ENCODE data around the gene FGF18. TPM values are rescaled to one million over a fixed set of nuclear protein-coding genes. Genes with fewer than 3 reads are reported as not detected.

Gene FGF18
- total and polyA plus RNA-seq, 2 of the 4 experiments (the other 2 are of a cell fraction), result 0.15 TPM; not detected in 1

- ATAC-seq (ENCODE audit: low read depth) (no peak), DNase-seq (no peak)
- dilution Hi-C loops (cut with HindIII; ENCODE audit: low sequenced_read_pairs, unreplicated experiment), result no loop called here
- no peak overlapping the region for H3K27ac ChIP-seq (ENCODE audit: insufficient read depth, low read length)
- POLR2A ChIA-PET (ENCODE audit: unreplicated experiment), result no interaction called here
- H3K18ac ChIP-seq (ENCODE audit: low read depth, low read length), result no peak overlapping the region
- no peak overlapping the region for H2AK9ac ChIP-seq (replicated peaks; ENCODE audit: low read depth, low read length, poor library complexity)
- CTCF ChIA-PET, result no interaction called here
- no peak overlapping the region for H2BK5ac ChIP-seq (ENCODE audit: low read depth, low read length, poor library complexity, severe bottlenecking)
- no peak overlapping the region; the same call in 2 of the 3 replicates for H2BK15ac ChIP-seq (ENCODE audit: low read depth, low read length)
- H2BK120ac ChIP-seq (ENCODE audit: low read depth, low read length), result no peak overlapping the region
- no peak overlapping the region for H3K4me2 ChIP-seq (ENCODE audit: low read depth, low read length)
- H3K27me3 ChIP-seq (ENCODE audit: control insufficient read depth, insufficient read depth, low read length), result 0 out of 2 replicates have a peak, but pooled peaks cover 2% of the 10 kb centered on the region
- no peaks in the 10 kb centered on the region for H3K36me3 ChIP-seq (ENCODE audit: control insufficient read depth, insufficient read depth, low read length)
- no peak overlapping the region for H3K4me3 ChIP-seq (ENCODE audit: insufficient read depth, low read depth, low read length)
- intact Hi-C loops (cut with micrococcal nuclease), result no loop called here
- H2BK20ac ChIP-seq (ENCODE audit: low read depth, low read length), result no peak overlapping the region
- no peak overlapping the region for H3K4ac ChIP-seq (ENCODE audit: low read depth, low read length)
- no peak for TF ChIP-seq CTCF (conservative IDR thresholded peaks at IDR 0.05; ENCODE audit: low read depth, low read length)
- TF ChIP-seq USF2 (IDR thresholded peaks at IDR 0.05; ENCODE audit: low read depth, low read length), result no peak
- no peak for TF ChIP-seq BHLHE40 (IDR thresholded peaks at IDR 0.05; ENCODE audit: low read depth, low read length)
- TF ChIP-seq MXI1 (IDR thresholded peaks at IDR 0.05; ENCODE audit: borderline replicate concordance, low read depth, low read length), result no peak
- no peak for TF ChIP-seq SMC3 (IDR thresholded peaks at IDR 0.05; ENCODE audit: low read depth, low read length)
- TF ChIP-seq MAFK (IDR thresholded peaks at IDR 0.05; ENCODE audit: low read depth, low read length), result no peak
- no peak for TF ChIP-seq NFE2L2 (IDR thresholded peaks at IDR 0.05; ENCODE audit: low read depth, low read length)
- no peak for TF ChIP-seq RFX5 (IDR thresholded peaks at IDR 0.05; ENCODE audit: low read depth, low read length)
- H3K56ac ChIP-seq (ENCODE audit: extremely low read depth, insufficient read depth, low read length), result no peak overlapping the region
- no peak overlapping the region for H3K9ac ChIP-seq (ENCODE audit: low read depth, low read length)
- H3K4me1 ChIP-seq (ENCODE audit: control insufficient read depth, insufficient read depth, low read length), result peaks cover 14% of the 10 kb centered on the region
- WGBS, 2 experiments (ENCODE audit: extremely low coverage in 2 of 2, insufficient read length in 1 of 2), result 80% methylated on average over 1 of the region's 3 CpGs; no CpG with 5 or more reads in 1 of the 2 experiments
- no peaks in the 10 kb centered on the region for H3K9me3 ChIP-seq (ENCODE audit: control insufficient read depth, insufficient read depth, low read length)
- H4K91ac ChIP-seq (ENCODE audit: insufficient read depth, low read depth, low read length), result no peak overlapping the region
- no peaks in the 10 kb centered on the region for H4K20me1 ChIP-seq (ENCODE audit: insufficient read depth, low read length)
- no peak overlapping the region for H4K5ac ChIP-seq (ENCODE audit: low read depth, low read length)
- no peak overlapping the region for H4K8ac ChIP-seq (ENCODE audit: low read depth in 2 of 2, low read length in 2 of 2)
- no TSS peak for BruUV-seq (replicated peaks)
- no peak overlapping the region for H2AFZ ChIP-seq (replicated peaks; ENCODE audit: low read length, poor library complexity)
- H2AK5ac ChIP-seq (ENCODE audit: low read depth, low read length), result no peak overlapping the region; the same call in 1 of the 2 replicates
- in situ Hi-C loops (cut with MboI; ENCODE audit: low sequenced_read_pairs), result no loop called here
- H3K9me1 ChIP-seq (ENCODE audit: insufficient read depth, low read length), result peaks cover 13% of the 10 kb centered on the region
- no peak overlapping the region for H3K14ac ChIP-seq (replicated peaks; ENCODE audit: low read depth, low read length)
- no peaks in the 10 kb centered on the region for H3K79me1 ChIP-seq (ENCODE audit: low read depth in 1 of 2, low read length in 2 of 2)
- H3K23ac ChIP-seq (ENCODE audit: low read depth, low read length), result no peak overlapping the region
Measured at GRCh38 chr5:171496456-171496855, 77.0 kb downstream of the FGF18 start.
